ENCODE results near the gene PCDHB7.
"Not testable (repeated sequence)": the region's sequence is repeated elsewhere in the genome, so short reads cannot be mapped to it uniquely, and the experiment has no call there.

The PCDHB7 gene

DNA sequence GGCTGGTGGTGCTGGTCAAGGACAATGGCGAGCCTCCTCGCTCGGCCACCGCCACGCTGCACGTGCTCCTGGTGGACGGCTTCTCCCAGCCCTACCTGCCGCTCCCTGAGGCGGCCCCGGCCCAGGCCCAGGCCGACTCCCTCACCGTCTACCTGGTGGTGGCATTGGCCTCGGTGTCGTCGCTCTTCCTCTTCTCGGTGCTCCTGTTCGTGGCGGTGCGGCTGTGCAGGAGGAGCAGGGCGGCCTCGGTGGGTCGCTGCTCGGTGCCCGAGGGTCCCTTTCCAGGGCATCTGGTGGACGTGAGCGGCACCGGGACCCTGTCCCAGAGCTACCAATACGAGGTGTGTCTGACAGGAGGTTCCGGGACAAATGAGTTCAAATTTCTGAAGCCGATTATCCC lies 53.0 kb downstream of the PCDHB7 start:
- not testable (repeated sequence) for DNase-seq
